Measurements from ENCODE around the gene ZNF451. TPM values are rescaled to one million over a fixed set of nuclear protein-coding genes. Genes with fewer than 3 reads are reported as not detected.

ZNF451 gene
- total and polyA plus RNA-seq, 4 donors: 9.1 to 133 (median 27.1) TPM

DNA sequence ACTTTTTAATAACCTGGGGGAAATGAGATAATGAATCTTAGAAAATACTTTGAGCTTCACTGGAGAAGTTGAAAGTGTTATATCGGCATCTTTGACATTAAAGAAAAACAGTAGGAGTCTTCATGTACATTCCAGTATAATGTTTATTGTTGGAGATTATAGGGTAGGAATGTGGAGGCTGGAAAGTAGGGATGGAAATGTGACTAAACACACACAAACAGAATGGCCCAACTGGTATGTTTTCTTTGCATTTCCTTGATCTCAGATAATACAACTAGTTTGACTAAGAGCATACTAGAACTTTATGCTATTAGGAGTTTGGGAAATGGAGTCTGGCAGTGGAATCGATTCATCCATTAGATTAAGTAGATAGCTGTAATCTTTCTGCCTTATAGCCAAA is 72.0 kb downstream of the ZNF451 start:
- no peak for ATAC-seq (ENCODE audit: insufficient read depth, low FRiP score)
- H3K9ac ChIP-seq (ENCODE audit: insufficient read depth in 1 of 2, low read length in 2 of 2): no peak overlapping the region
- H3K9me3 ChIP-seq (ENCODE audit: control insufficient read depth in 4 of 4, insufficient read depth in 3 of 4, low read length in 3 of 4): peaks cover 0 to 4% (median 2%) of the 10 kb centered on the region in 4 donors
- no peaks in the 10 kb centered on the region for H3K27me3 ChIP-seq (ENCODE audit: control insufficient read depth in 3 of 3, insufficient read depth in 3 of 3, low read length in 2 of 3)
- no peak overlapping the region for H3K27ac ChIP-seq (ENCODE audit: low read depth in 1 of 2, low read length in 1 of 2)
- no peak overlapping the region for H3K4me3 ChIP-seq
- peaks cover 1 to 12% (median 7%) of the 10 kb centered on the region in 4 donors for H3K36me3 ChIP-seq (ENCODE audit: control insufficient read depth in 4 of 4, insufficient read depth in 4 of 4, low read length in 4 of 4)
- TF ChIP-seq, protein P1, sequence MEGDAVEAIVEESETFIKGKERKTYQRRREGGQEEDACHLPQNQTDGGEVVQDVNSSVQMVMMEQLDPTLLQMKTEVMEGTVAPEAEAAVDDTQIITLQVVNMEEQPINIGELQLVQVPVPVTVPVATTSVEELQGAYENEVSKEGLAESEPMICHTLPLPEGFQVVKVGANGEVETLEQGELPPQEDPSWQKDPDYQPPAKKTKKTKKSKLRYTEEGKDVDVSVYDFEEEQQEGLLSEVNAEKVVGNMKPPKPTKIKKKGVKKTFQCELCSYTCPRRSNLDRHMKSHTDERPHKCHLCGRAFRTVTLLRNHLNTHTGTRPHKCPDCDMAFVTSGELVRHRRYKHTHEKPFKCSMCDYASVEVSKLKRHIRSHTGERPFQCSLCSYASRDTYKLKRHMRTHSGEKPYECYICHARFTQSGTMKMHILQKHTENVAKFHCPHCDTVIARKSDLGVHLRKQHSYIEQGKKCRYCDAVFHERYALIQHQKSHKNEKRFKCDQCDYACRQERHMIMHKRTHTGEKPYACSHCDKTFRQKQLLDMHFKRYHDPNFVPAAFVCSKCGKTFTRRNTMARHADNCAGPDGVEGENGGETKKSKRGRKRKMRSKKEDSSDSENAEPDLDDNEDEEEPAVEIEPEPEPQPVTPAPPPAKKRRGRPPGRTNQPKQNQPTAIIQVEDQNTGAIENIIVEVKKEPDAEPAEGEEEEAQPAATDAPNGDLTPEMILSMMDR (IDR thresholded peaks at IDR 0.05; ENCODE audit: control extremely low read depth, extremely low read depth): no peak
- H3K4me1 ChIP-seq (ENCODE audit: control insufficient read depth in 5 of 5, insufficient read depth in 5 of 5, low read length in 5 of 5): no peaks in the 10 kb centered on the region
- no peak for DNase-seq
- WGBS, 2 donors: 92 to 96% methylated on average over 2 of the region's 2 CpGs

DNA sequence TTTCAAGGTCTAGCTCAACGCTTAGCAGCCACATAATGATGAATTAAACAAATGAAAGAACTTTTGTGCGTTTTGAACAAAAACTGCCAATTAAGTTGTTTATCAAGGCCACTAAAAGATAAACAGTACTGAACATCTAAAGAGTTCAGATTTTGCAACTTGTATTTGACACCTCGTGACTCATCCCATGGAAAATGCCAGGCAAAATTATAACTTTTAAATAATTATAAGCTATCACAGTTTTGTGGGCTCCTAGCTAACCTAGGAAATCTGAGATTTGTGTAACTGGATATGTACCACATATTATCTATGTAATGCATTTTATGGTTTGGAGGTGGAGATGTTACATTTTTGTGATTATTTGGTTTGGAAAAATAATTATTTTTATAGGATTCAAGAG is 72.5 kb downstream of the ZNF451 start:
- Histone ChIP-seq H3K27ac (ENCODE audit: low read depth in 1 of 2, low read length in 1 of 2) (no peak overlapping the region), H3K27me3 (ENCODE audit: control insufficient read depth in 3 of 3, insufficient read depth in 3 of 3, low read length in 2 of 3) (no peaks in the 10 kb centered on the region), H3K9ac (ENCODE audit: insufficient read depth in 1 of 2, low read length in 2 of 2) (no peak overlapping the region), H3K36me3 (ENCODE audit: control insufficient read depth in 4 of 4, insufficient read depth in 4 of 4, low read length in 4 of 4) (peaks cover 1 to 12% (median 7%) of the 10 kb centered on the region in 4 donors), H3K4me3 (no peak overlapping the region), H3K4me1 (ENCODE audit: control insufficient read depth in 5 of 5, insufficient read depth in 5 of 5, low read length in 5 of 5) (no peaks in the 10 kb centered on the region), H3K9me3 (ENCODE audit: control insufficient read depth in 4 of 4, insufficient read depth in 3 of 4, low read length in 3 of 4) (peaks cover 0 to 4% (median 2%) of the 10 kb centered on the region in 4 donors)
- TF ChIP-seq, protein P1 (IDR thresholded peaks at IDR 0.05; ENCODE audit: control extremely low read depth, extremely low read depth): no peak
- 82 to 84% methylated on average over 3 of the region's 3 CpGs for WGBS, 2 donors
- ATAC-seq (ENCODE audit: insufficient read depth, low FRiP score) (no peak), DNase-seq (no peak)

DNA sequence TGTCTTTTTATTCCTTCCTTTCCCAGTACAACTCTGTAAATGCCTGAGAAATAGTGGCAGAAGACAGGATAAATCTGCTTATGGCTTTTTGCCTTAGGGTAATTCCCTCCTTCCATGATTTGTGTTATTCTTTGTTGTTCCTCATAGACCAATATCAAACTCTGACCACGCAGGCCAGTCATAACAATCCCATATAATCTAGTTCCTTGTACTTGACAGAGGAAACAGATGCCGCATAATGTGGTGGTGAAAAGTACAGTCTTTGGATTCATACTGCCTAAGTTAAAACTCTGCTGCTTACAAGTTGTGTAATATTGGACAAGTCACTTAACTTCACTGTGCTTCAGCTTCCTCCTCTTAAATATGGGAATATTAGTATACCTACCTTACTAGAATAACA is 74.0 kb downstream of the ZNF451 start:
- ATAC-seq (ENCODE audit: insufficient read depth, low FRiP score) (no peak), DNase-seq (no peak)
- Histone ChIP-seq H3K27me3 (ENCODE audit: control insufficient read depth in 3 of 3, insufficient read depth in 3 of 3, low read length in 2 of 3) (no peaks in the 10 kb centered on the region), H3K9ac (ENCODE audit: insufficient read depth in 1 of 2, low read length in 2 of 2) (no peak overlapping the region), H3K27ac (ENCODE audit: low read depth in 1 of 2, low read length in 1 of 2) (no peak overlapping the region), H3K4me3 (no peak overlapping the region), H3K9me3 (ENCODE audit: control insufficient read depth in 4 of 4, insufficient read depth in 3 of 4, low read length in 3 of 4) (peaks cover 0 to 4% (median 2%) of the 10 kb centered on the region in 4 donors), H3K36me3 (ENCODE audit: control insufficient read depth in 4 of 4, insufficient read depth in 4 of 4, low read length in 4 of 4) (peaks cover 1 to 12% (median 7%) of the 10 kb centered on the region in 4 donors), H3K4me1 (ENCODE audit: control insufficient read depth in 5 of 5, insufficient read depth in 5 of 5, low read length in 5 of 5) (no peaks in the 10 kb centered on the region)
- TF ChIP-seq, protein P1 (IDR thresholded peaks at IDR 0.05; ENCODE audit: control extremely low read depth, extremely low read depth): no peak
- WGBS, 2 donors: 77 to 89% methylated on average over 2 of the region's 2 CpGs

DNA sequence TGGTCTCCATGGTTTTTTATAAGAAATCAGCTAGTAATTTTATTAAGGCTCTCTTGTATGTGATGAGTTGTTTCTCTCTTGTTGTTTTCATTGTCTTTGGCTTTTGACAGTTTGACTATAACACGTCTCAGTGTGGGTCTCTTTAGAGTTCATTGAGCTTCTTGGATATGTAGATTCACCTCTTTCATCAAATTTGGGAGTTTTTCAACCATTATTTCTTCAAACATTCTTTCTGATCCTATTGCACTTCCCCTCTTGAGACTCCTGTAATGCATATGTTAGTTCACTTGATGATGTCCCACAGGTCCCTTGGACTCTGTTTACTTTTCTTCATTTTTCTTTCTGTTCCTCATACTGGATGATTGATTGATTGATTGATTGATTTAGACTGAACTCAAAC is 75.1 kb downstream of the ZNF451 start:
- TF ChIP-seq, protein P1 (IDR thresholded peaks at IDR 0.05; ENCODE audit: control extremely low read depth, extremely low read depth): no peak
- H3K4me1 ChIP-seq (ENCODE audit: control insufficient read depth in 5 of 5, insufficient read depth in 5 of 5, low read length in 5 of 5): no peaks in the 10 kb centered on the region
- DNase-seq (no peak), ATAC-seq (ENCODE audit: insufficient read depth, low FRiP score) (no peak)
- no peak overlapping the region for H3K4me3 ChIP-seq
- H3K9ac ChIP-seq (ENCODE audit: insufficient read depth in 1 of 2, low read length in 2 of 2): no peak overlapping the region
- no peaks in the 10 kb centered on the region for H3K27me3 ChIP-seq (ENCODE audit: control insufficient read depth in 3 of 3, insufficient read depth in 3 of 3, low read length in 2 of 3)
- H3K27ac ChIP-seq (ENCODE audit: low read depth in 1 of 2, low read length in 1 of 2): no peak overlapping the region
- H3K9me3 ChIP-seq (ENCODE audit: control insufficient read depth in 4 of 4, insufficient read depth in 3 of 4, low read length in 3 of 4): peaks cover 0 to 4% (median 2%) of the 10 kb centered on the region in 4 donors
- 95 to 96% methylated on average over 1 of the region's 1 CpG for WGBS, 2 donors
- peaks cover 1 to 14% (median 9%) of the 10 kb centered on the region in 4 donors for H3K36me3 ChIP-seq (ENCODE audit: control insufficient read depth in 4 of 4, insufficient read depth in 4 of 4, low read length in 4 of 4)

All from lung (tissue), 12 donors.